ENCODE measurements around the gene NSUN7.

Gene NSUN7

DNA sequence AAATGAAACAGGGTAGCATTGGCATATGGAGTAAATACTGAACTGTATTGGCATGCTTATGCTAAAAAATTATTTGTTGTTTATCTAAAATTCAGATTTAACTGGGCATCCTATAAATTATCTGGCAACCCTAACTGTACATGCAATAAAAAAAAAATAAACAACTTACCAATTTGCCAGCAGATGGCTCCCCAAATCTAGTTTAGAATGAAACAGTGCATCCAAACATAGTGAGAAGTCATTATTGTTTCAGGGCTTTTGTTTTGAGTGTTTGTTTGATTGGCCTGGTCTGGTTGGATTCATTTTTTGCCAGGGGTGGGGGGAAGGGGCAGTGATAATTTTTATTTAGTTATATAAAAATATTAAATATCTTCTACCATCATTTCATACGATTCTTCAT is 12.8 kb upstream of the NSUN7 start:
- no peak for DNase-seq (ENCODE audit: low read depth in 2 of 3, low spot score in 2 of 3)

DNA sequence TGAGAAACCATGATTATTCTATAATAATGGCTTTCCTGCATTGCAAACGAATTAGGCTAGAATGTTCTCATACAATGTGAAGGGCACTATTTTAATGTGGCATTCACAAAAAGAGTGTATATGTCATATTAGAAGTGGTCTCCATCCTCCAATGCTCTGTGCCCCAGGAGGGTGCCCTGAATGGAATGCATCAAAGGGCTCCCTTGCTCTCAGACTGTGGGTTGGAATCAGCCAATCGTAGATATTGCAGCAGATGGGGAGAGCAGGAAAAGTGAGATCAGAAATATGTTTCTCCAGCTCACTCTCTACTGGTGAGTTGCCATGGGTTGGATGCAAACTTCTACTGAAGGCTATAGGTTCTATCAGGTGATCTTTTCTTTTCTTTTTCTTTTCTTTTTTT is 11.9 kb upstream of the NSUN7 start:
- no peak for DNase-seq (ENCODE audit: low read depth in 2 of 3, low spot score in 2 of 3)

DNA sequence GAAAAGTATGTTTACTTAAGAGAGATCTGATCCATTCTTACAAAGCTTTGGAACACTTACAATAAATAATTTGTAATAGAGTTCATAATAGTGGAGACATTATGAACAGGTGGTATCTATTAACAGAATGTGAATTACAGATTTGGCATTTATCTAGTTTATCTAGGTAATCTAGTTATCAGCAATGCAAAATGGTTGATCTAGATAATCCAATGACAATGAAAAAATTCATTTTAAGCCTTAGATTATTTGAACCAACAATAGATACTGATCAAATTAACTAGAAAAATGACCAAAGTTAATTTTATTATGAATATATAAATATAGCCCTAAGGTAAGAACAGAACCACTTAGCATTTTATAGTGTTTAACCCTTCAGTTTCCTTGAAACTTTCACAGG is 10.4 kb upstream of the NSUN7 start:
- no peak for DNase-seq (ENCODE audit: low read depth in 2 of 3, low spot score in 2 of 3)

DNA sequence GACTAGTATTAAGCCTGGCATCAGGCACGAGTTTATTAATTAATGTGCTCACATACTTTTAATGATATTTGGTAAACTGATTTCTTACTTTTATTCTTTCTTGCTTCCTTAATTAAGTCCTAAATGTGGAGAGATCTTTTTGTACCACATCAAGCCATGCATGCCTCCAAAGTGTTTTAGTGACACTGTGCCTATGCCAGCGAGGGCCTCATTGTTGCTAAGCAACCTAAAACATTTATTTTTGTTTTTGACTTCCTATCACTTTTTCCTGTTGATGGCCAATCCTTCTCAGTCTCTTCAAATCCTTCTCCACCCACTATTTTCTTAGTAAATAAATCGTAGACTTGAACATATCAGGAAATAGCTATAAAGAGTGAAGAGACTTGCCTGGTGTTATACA is 5.5 kb upstream of the NSUN7 start:
- no peak for DNase-seq (ENCODE audit: low read depth in 2 of 3, low spot score in 2 of 3)

DNA sequence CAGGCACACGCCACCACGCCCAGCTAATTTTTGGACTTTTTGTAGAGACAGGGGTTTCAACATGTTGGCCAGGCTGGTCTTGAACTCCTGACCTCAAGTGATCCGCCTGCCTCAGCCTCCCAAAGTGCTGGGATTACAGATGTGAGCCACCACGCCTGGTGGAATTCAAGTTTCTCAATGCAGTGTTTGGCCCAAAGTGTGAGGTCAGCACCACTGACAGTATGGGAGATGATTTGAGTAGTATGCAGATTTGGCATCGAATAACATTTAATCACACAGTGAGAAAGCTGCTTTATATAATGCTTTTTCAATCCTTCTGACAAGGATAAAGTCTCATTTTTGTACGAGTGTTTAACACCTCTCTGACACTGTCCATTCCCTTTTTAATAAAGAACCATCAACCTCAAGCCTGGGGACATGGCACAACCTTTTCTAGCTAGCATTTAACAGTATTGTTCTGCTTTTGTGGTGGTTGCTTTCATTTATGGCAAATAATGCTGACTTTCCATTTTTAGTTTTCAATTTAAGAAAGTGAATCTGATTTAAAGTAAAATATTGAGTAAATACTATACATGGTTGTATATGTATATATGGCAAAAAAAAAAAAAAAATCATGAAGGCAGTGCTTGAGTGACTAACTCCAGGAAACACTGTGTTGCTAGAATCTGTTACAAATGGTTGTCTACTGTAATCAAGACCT is 4.3 kb upstream of the NSUN7 start:
- no peak for DNase-seq (ENCODE audit: low read depth in 2 of 3, low spot score in 2 of 3)

GRCh38 chr4:40747207-40747835 is 2.4 kb upstream of the NSUN7 start:
- no peak for DNase-seq (ENCODE audit: low read depth in 2 of 3, low spot score in 2 of 3)

DNA sequence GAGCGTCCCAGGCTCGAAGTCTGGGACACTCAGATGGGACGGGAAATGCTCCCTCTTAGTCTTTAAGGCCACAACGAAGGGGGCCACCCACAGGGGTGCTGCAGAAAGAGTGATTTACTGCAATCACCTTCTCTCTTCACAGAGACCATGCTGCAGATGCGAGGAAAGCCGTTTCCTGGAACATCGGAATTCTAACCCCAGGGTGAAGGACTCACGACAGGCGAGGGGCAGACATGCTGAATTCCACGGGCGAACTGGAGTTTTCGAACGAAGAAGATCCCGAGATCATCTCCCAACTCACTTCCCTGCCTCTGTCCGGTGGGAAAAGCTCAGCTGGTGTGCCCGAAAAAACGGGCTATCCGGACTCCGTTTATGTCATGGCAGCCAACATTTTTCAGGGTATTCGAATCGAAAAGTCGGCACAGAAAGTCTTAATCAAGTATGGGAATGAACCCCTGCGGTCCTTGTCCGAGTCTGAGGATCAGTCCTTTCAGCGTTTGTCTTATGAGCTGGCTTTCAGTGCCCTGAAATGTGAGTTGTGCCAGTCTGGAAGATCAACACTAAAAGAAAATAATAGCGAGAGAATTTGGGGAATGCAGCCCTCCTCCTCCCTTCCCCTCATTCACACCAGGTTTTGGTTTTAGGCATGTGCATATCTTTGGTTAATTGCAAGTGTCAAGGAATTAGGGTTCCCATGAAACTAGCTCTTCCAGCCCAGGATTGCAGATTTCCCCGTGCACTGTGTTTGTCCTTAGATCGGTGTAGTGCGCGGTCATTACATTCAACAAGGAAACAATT is 905 bp downstream of the NSUN7 start:
- no peak for DNase-seq (ENCODE audit: low read depth in 2 of 3, low spot score in 2 of 3)

- no peak for DNase-seq (ENCODE audit: low read depth in 2 of 3, low spot score in 2 of 3)
Measured at GRCh38 chr4:40755616-40756015, 5.9 kb downstream of the NSUN7 start.

DNA sequence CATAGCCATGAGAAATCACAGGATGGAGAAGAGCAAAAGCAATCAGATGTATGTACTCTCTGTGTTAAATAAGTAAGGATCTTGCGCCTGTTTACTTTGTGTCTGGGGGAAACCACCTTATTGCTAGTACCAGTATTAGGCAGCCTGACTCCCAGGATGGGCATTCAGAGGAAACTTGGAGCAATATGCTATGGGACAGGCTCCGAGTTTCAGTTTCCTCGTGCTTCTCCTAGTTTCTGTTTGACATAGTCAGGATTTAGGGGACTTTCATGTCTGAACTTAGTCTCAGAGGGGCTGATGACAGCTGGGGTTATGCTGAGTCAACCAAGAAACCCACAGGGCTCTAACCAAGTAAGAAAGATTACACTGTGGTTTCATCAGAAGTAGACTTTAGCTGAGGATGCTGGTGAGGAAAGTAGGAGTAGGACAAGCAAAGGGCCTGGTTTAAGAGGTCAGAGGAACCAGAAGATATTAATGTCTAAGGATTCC is 13.5 kb downstream of the NSUN7 start:
- no peak for DNase-seq (ENCODE audit: low read depth in 2 of 3, low spot score in 2 of 3)

- no peak for DNase-seq (ENCODE audit: low read depth in 2 of 3, low spot score in 2 of 3)
Measured at GRCh38 chr4:40769266-40769665, 19.5 kb downstream of the NSUN7 start.

DNA sequence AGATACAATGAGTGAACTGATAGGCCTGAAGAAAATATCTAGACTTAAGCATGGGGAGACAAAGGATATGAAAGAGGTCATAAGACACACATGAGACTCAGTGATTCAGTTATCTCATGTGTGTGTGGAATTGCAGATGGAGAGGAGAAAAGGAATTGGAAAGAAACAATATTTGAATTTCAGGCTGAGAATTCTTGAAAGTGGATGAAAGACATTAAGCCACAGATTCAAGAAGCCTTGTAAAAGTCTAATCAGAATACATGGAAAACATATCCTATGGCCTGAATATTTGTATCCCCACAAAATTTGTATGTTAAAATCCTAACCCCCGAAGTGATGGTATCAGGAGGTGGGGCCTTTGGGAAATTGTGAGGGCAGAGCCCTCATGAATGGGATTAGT is 28.3 kb downstream of the NSUN7 start:
- no peak for DNase-seq (ENCODE audit: low read depth in 2 of 3, low spot score in 2 of 3)

- DNase-seq (ENCODE audit: low read depth in 2 of 3, low spot score in 2 of 3): no peak
Measured at GRCh38 chr4:40782876-40783275, 33.1 kb downstream of the NSUN7 start.

- DNase-seq (ENCODE audit: low read depth in 2 of 3, low spot score in 2 of 3): no peak
Measured at GRCh38 chr4:40785727-40786126, 36.0 kb downstream of the NSUN7 start.

GRCh38 chr4:40788331-40788730 is 38.6 kb downstream of the NSUN7 start:
- no peak for DNase-seq (ENCODE audit: low read depth in 2 of 3, low spot score in 2 of 3)

- no peak for DNase-seq (ENCODE audit: low read depth in 2 of 3, low spot score in 2 of 3)
Measured at GRCh38 chr4:40789031-40789430, 39.3 kb downstream of the NSUN7 start.

- DNase-seq (ENCODE audit: low read depth in 2 of 3, low spot score in 2 of 3): no peak
Measured at GRCh38 chr4:40789771-40790170, 40.0 kb downstream of the NSUN7 start.

DNA sequence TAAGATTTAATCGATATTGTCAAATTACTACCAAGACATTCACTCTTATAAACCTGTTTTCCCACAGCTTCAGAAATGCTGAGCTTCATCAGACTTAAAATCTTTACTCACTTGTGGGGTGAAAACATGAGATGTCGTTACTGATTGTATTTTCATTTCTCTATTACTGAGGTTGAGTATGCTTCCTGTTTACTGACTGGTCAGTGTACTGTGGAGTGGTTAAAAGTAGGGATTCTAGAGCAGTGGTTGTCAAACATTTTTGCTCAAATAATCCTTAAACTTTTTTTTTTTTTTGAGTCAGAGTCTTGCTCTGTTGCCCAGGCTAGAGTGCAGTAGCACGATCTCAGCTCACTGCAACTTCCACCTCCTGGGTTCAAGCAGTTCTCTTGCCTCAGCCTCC is 50.3 kb downstream of the NSUN7 start:
- DNase-seq (ENCODE audit: low read depth in 2 of 3, low spot score in 2 of 3): no peak

- DNase-seq (ENCODE audit: low read depth in 2 of 3, low spot score in 2 of 3): no peak
Measured at GRCh38 chr4:40804598-40804997, 54.8 kb downstream of the NSUN7 start.

DNA sequence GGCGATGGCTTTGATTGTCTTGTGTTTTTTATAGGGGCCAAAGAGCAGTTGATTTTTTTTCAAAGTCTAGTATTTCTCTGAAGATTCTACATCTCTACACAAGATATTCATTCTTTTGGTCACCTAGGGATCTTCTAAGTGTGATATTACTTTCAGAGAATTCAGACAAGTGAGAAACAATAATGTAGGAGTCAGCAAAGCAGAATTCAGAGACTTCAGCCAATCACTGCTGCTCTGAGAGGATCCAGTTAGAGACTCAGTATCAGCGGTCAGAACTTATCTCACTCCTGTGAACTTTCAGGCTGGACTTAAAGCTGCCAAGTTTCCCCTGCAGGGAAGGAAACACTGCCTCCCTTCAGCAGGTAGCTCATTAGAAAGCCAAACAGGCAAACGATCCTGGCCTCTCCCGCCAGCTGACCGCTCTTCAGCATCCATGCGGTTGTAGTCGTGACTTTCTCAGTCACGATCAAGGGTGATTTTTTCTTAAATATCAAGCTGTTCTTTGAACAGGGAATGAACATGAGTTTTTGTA is 59.2 kb downstream of the NSUN7 start:
- no peak for DNase-seq (ENCODE audit: low read depth in 2 of 3, low spot score in 2 of 3)

DNA sequence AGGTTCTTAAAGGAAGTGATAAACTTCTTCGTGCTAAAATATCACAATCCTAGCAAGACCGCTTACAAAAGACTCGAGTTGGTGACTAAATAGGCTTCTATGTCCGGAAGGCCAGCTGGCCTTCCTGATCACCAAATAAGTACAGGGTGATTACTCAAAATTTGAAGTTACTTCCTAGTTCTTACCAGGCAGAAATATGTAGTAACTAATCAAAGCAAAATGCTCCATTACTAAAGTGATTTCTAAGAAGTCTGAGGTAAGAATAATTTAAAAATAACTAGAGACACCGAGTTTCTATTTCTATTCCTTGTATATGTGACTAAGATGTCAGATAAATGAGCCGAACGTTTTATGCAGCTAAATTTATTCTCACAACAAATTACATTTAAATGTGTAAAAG is 62.2 kb downstream of the NSUN7 start:
- no peak for DNase-seq (ENCODE audit: low read depth in 2 of 3, low spot score in 2 of 3)

- no peak for DNase-seq (ENCODE audit: low read depth in 2 of 3, low spot score in 2 of 3)
Measured at GRCh38 chr4:40812386-40812785, 62.6 kb downstream of the NSUN7 start.

- no peak for DNase-seq (ENCODE audit: low read depth in 2 of 3, low spot score in 2 of 3)
Measured at GRCh38 chr4:40812856-40813255, 63.1 kb downstream of the NSUN7 start.

All from activated CD8-positive, alpha-beta memory T cell treated with anti-CD3 and anti-CD28 coated beads for 48 hours (primary cell).